COLO668 (cell line): ENCODE measurements around the gene CLGN.
"Not testable (repeated sequence)": the region's sequence is repeated elsewhere in the genome, so short reads cannot be mapped to it uniquely, and the experiment has no call there.

Source experiments
- DNase-seq: peaks from one replicate; lab custom pipeline; 2025; ENCODE audit not compliant: unreplicated experiment; lab: John Stamatoyannopoulos, UW

The CLGN gene

GRCh38 chr4:140427106-140427918 lies at the start of gene CLGN:
CLGN (minus strand) TSS chr4:140427648; CDS start chr4:140413078, 14,570 bp downstream.
- peak; percentile 91 for DNase-seq

DNA sequence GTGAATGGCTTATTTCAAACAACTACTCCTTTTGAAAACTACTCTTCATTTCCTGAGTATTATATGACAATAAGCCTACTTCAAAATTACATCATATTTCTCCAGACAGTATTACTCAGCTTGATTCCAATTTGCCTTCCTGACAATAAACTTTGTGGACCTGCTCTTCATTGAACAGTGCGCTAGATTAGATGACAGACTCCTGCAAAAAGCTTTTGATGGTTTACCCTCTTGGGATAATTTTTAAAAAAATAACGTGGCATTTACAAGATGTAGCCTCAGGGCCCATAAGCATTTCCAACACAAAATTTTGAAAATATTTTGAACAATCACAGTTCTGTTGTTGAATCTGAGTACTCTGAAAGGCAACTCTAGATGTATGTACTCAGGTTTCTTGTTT lies 44.7 kb upstream of the CLGN start:
- DNase-seq = no peak

GRCh38 chr4:140469791-140470733 lies 42.6 kb upstream of the CLGN start:
- DNase-seq = no peak

GRCh38 chr4:140466146-140466545 lies 38.7 kb upstream of the CLGN start:
- no peak for DNase-seq

DNA sequence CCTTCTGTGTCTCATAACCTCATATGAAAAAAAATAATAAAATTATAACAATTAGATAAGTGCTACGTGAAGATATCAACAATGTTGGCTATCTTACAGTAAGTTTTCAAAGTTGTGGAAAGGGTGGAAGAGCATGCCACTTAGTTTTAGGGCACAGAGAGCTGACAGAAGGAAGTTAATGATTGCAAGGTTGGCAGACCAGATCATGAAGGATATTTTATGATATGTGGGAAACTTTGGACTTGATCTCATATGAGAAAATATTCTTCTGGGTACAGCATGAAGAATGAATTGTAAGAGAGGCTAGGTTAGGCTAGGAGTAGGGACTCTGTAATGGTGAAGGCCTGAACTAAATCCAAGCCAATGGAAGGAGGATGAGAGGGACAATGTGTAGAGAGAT lies 36.2 kb upstream of the CLGN start:
- no peak for DNase-seq

- no peak for DNase-seq
These were observed 35.7 kb upstream of the CLGN start for GRCh38 chr4:140463182-140463581.

GRCh38 chr4:140450352-140450751 lies 22.9 kb upstream of the CLGN start:
- DNase-seq = no peak

DNA sequence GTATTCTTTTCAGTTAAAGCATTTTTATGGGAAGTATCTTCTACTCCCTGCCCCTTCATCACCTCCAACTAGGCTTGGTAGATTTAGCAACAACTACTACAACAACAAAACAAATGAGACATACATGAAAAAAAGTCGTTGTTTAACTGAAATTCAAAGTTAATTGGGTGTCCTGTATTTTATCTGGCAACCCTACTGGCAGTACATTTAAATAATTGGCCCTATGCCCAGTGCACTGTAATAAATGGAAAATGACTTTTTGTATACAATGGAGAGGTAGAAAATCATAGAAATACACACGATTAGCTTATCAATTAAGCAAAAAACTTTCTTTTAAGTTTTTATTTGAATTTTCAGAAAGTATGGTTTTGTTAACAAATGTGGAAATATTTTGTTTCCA lies 21.4 kb upstream of the CLGN start:
- no peak for DNase-seq

DNA sequence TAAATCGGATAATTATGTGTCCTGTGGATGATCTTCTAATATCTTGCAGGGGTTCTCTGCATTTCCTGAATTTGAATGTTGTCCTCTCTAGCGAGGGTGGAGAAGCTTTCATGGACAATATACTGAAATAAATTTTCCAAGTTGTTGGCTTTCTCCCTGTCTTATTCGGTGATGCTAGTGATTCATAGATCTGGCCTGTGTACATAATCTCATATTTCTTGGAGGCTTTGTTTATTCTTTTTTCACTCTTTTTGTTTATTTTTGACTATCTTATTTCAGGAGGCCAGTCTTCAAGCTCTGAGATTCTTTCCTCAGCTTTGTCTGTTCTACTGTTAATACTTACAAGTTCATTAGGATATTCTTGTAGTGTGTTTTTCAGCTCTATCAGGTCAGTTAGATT lies 20.7 kb upstream of the CLGN start:
- DNase-seq = no peak

DNA sequence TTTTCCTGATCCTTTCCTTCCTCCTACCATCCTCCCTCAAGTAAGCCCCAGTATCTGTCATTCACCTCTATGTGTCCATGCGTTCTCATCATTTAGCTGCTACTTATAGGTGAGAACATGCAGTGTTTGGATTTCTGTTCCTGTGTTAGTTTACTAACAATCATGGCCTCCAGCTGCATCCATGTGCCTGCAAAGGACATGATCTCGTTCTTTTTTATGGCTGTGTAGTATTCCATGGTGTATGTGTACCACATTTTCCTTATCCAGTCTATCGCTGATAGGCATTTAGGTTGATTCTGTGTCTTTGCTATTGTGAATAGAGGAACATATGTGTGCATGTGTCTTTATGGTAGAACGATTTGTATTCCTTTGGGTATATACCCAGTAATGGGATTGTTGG lies 16.9 kb upstream of the CLGN start:
- not testable (repeated sequence) for DNase-seq

- no peak for DNase-seq
These were observed 12.2 kb upstream of the CLGN start for GRCh38 chr4:140439644-140440142.

- DNase-seq = no peak
These were observed 547 bp upstream of the CLGN start for GRCh38 chr4:140427919-140428471.

GRCh38 chr4:140426610-140427105 lies 790 bp downstream of the CLGN start:
- peak; percentile 84 for DNase-seq

GRCh38 chr4:140423106-140423505 lies 4.3 kb downstream of the CLGN start:
- DNase-seq = no peak

DNA sequence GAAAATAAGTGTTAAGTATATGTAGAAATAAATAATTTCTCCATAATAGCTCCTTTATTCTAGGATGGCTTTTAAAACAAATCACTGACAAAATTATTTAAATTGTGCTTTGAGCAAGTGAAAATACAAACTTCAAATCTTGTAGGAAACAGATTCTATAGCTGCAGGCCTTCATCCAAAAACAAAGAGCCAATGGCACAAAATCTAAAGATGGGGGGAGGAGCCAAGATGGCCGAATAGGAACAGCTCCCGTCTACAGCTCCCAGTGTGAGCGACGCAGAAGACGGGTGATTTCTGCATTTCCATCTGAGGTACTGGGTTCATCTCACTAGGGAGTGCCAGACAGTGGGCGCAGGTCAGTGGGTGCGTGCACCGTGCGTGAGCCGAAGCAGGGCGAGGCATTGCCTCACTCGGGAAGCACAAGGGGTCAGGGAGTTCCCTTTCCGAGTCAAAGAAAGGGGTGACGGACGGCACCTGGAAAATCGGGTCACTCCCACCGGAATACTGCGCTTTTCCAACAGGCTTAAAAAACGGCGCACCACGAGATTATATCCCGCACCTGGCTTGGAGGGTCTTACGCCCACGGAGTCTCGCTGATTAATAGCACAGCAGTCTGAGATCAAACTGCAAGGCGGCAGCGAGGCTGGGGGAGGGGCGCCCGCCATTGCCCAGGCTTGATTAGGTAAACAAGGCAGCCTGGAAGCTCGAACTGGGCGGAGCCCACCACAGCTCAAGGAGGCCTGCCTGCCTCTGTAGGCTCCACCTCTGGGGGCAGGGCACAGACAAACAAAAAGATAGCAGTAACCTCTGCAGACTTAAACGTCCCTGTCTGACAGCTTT lies 14.1 kb downstream of the CLGN start:
- not testable (repeated sequence) for DNase-seq

GRCh38 chr4:140408974-140409373 lies 18.5 kb downstream of the CLGN start:
- DNase-seq = no peak

- DNase-seq = no peak
These were observed 21.2 kb downstream of the CLGN start for GRCh38 chr4:140406292-140406691.

DNA sequence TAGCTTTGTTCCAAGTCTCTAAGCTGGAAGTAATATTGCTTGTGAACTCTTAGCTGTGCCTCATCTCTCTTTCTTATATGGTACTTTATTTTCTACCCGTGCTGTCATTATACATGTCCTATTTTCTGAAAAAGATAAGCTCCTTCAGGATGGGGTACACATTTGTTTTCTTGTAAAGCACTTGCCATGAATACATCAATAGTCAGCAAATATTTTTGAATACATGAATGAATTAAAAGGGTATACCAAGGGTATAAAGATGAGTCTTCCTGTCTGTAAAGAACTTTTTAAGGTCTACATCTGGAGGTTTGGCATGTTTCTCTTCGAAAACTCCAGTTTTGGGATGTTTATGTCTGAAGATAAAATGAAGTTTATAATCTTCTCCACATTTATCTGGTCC lies 27.3 kb downstream of the CLGN start:
- no peak for DNase-seq

DNA sequence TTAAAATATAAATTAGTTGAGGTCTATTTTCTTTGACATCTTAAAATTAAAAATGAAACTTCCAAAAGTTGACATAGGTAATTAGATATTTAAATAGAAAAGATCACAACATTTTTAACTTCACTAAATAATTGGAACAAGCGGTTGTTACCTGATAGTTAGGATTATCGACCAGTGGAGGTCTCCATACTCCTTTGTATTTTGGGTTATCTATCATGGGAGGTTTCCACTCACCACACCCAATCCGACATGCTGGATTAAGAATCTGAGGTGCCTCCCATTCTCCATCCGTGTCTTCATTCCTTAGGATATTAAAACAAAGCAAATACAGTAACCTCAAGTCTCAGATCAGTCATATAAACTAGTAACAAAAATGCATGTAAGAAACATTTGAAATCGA lies 31.8 kb downstream of the CLGN start:
- no peak for DNase-seq

GRCh38 chr4:140388015-140388414 lies 39.4 kb downstream of the CLGN start:
- DNase-seq = no peak
